Muscle of back (tissue), 11 donors: ENCODE measurements around the gene AKAP10. TPM values are rescaled to one million over a fixed set of nuclear protein-coding genes. Genes with fewer than 3 reads are reported as not detected.
"Not testable (repeated sequence)": the region's sequence is repeated elsewhere in the genome, so short reads cannot be mapped to it uniquely, and the experiment has no call there.

Source experiments
- DNase-seq, 3 donors: peaks; one replicate each; pipeline versions ENCODE4 v3.0.0 to v3.0.0-alpha.2; 2013
- polyA plus RNA-seq, 10 donors: library from polyadenylated mRNA; unstranded; fragments of 120-200 nt; gene quantifications; one replicate each; pipeline ENCODE4 v1.2.1, GENCODE V29; 2013; ENCODE audit not compliant: insufficient read length in 10 of 10

Gene AKAP10
- polyA plus RNA-seq, 10 donors = 13.1 to 21.2 (median 17.2) TPM

GRCh38 chr17:19986941-19987861 is 9.6 kb upstream of the AKAP10 start:
- DNase-seq = no peak

- DNase-seq = peak in 1 of 3 donors; percentile 33
Measured at GRCh38 chr17:19979917-19980770, 2.5 kb upstream of the AKAP10 start.

GRCh38 chr17:19978805-19979211 is 1.2 kb upstream of the AKAP10 start:
- DNase-seq = no peak

GRCh38 chr17:19978209-19978802 is 678 bp upstream of the AKAP10 start:
- no peak for DNase-seq

GRCh38 chr17:19975601-19976000 is 2.0 kb downstream of the AKAP10 start:
- DNase-seq = no peak

GRCh38 chr17:19973156-19973555 is 4.5 kb downstream of the AKAP10 start:
- DNase-seq = no peak

GRCh38 chr17:19962954-19963353 is 14.7 kb downstream of the AKAP10 start:
- not testable (repeated sequence) for DNase-seq

GRCh38 chr17:19958023-19958422 is 19.6 kb downstream of the AKAP10 start:
- peak in 2 of 3 donors; percentile 8 to 79 for DNase-seq

GRCh38 chr17:19955099-19955498 is 22.5 kb downstream of the AKAP10 start:
- no peak for DNase-seq

GRCh38 chr17:19951411-19951810 is 26.2 kb downstream of the AKAP10 start:
- not testable (repeated sequence) for DNase-seq

- not testable (repeated sequence) for DNase-seq
Measured at GRCh38 chr17:19950624-19951195, 26.9 kb downstream of the AKAP10 start.

- DNase-seq = peak in 1 of 3 donors; percentile 26
Measured at GRCh38 chr17:19948116-19948943, 29.3 kb downstream of the AKAP10 start.

GRCh38 chr17:19946921-19947320 is 30.7 kb downstream of the AKAP10 start:
- DNase-seq = no peak

- no peak for DNase-seq
Measured at GRCh38 chr17:19945009-19945626, 32.5 kb downstream of the AKAP10 start.

- DNase-seq = no peak
Measured at GRCh38 chr17:19943599-19943998, 34.0 kb downstream of the AKAP10 start.

- DNase-seq = no peak
Measured at GRCh38 chr17:19943026-19943425, 34.6 kb downstream of the AKAP10 start.

GRCh38 chr17:19940722-19941464 is 36.7 kb downstream of the AKAP10 start:
- no peak for DNase-seq

GRCh38 chr17:19939993-19940721 is 37.5 kb downstream of the AKAP10 start:
- DNase-seq = no peak

- no peak for DNase-seq
Measured at GRCh38 chr17:19938736-19939135, 38.9 kb downstream of the AKAP10 start.
